ENCODE results near the gene FANK1. TPM values are rescaled to one million over a fixed set of nuclear protein-coding genes. Genes with fewer than 3 reads are reported as not detected.
"Not testable (repeated sequence)": the region's sequence is repeated elsewhere in the genome, so short reads cannot be mapped to it uniquely, and the experiment has no call there.

The FANK1 gene
- total and polyA plus RNA-seq, 3 donors from 2014 or later, result 41.1 to 143 (median 60.9) TPM

DNA sequence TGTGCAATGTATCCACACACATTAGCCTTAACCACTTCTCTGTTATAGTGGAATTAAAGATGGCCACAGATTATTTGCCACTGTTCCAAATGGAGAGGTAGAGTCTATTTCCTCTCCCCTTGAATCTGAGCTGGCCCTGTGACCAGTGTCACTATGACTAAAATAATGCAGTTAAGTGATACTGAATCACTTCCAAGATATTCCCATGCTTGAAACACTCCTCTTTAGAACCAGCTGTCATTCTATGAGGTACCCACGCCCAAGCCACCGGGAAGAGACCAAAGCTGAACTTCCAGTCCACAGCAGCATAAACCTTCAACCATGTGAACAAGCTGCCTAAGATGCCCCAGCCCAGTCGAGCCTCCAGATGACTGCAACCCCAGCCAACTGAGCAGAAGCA is 13.2 kb upstream of the FANK1 start:
- peaks cover 10% of the 10 kb centered on the region for H3K4me1 ChIP-seq
- intact Hi-C loops (cut with DNase I; ENCODE audit: low total_unique reads), result no loop called here
- no peak overlapping the region for H3K4me3 ChIP-seq
- no peaks in the 10 kb centered on the region for H3K9me3 ChIP-seq
- no peaks in the 10 kb centered on the region for H3K27me3 ChIP-seq
- TF ChIP-seq, protein P1, sequence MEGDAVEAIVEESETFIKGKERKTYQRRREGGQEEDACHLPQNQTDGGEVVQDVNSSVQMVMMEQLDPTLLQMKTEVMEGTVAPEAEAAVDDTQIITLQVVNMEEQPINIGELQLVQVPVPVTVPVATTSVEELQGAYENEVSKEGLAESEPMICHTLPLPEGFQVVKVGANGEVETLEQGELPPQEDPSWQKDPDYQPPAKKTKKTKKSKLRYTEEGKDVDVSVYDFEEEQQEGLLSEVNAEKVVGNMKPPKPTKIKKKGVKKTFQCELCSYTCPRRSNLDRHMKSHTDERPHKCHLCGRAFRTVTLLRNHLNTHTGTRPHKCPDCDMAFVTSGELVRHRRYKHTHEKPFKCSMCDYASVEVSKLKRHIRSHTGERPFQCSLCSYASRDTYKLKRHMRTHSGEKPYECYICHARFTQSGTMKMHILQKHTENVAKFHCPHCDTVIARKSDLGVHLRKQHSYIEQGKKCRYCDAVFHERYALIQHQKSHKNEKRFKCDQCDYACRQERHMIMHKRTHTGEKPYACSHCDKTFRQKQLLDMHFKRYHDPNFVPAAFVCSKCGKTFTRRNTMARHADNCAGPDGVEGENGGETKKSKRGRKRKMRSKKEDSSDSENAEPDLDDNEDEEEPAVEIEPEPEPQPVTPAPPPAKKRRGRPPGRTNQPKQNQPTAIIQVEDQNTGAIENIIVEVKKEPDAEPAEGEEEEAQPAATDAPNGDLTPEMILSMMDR (IDR thresholded peaks at IDR 0.05), result no peak
- no peak for TF ChIP-seq POLR2A (IDR thresholded peaks at IDR 0.05)
- H3K27ac ChIP-seq, result no peak overlapping the region
- H3K36me3 ChIP-seq (ENCODE audit: low read depth, missing control alignments), result no peaks in the 10 kb centered on the region
- 89 to 93% methylated on average over 3 of the region's 3 CpGs for WGBS, 2 donors
- no peak for DNase-seq

DNA sequence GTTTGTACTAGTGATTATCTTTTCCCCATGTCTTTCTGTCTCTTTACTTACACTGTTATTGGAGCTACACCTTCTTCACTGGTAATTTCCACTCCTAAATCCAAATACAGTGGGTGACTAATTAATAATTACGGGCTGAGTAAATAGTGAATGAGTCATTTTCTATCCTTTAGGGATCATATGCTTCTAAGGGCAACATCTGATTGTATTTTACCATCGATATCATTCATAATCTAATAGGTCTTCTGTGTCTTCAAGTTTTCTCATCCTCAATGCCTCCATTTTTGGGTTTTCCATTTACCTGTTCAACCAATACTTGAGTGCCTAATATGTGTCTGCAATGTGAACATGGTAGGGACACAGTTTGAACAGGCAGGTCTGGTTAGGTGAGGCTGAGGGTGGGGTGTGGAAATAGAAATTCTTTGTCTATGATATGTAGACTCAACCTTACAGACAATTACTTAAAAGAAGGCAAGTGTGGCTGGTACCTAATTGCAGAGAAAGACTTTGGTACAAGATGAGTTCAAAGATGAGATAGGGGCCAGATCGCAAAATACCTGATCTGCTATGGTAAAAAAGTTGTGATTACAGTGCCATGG is 9.4 kb upstream of the FANK1 start:
- Histone ChIP-seq H3K36me3 (ENCODE audit: low read depth, missing control alignments) (no peaks in the 10 kb centered on the region), H3K27me3 (no peaks in the 10 kb centered on the region), H3K4me1 (no peaks in the 10 kb centered on the region), H3K4me3 (no peak overlapping the region), H3K9me3 (no peaks in the 10 kb centered on the region), H3K27ac (no peak overlapping the region)
- intact Hi-C loops (cut with DNase I; ENCODE audit: low total_unique reads), result no loop called here
- no peak for TF ChIP-seq POLR2A (IDR thresholded peaks at IDR 0.05)
- TF ChIP-seq, protein P1 (IDR thresholded peaks at IDR 0.05), result no peak
- WGBS, 2 donors, result 91 to 95% methylated on average over 3 of the region's 3 CpGs
- DNase-seq, result no peak

DNA sequence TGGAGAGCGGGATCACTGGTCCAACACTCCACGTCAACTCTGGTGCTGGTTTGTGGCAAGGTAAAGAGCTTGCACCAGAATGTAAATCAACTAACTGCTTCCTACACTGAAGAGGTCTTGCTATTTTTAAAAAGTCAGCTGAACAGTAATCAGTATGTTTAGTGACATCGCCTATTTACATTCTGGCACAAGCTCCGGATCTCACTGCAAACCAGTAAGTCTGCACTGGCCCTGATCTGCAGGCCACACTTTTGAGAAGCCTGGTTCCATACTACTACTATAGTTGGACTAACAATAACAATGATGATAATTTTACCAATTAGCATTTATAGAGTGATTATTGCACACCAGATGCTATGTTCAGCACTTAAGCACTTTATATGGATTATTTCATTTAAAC is 6.9 kb upstream of the FANK1 start:
- H3K27ac ChIP-seq; DNase-seq; H3K4me3 ChIP-seq; H3K27me3 ChIP-seq; intact Hi-C loops (cut with DNase I; ENCODE audit: low total_unique reads); H3K9me3 ChIP-seq; H3K36me3 ChIP-seq (ENCODE audit: low read depth, missing control alignments); H3K4me1 ChIP-seq: not testable (repeated sequence)
- 74 to 87% methylated on average over 4 of the region's 4 CpGs for WGBS, 2 donors

DNA sequence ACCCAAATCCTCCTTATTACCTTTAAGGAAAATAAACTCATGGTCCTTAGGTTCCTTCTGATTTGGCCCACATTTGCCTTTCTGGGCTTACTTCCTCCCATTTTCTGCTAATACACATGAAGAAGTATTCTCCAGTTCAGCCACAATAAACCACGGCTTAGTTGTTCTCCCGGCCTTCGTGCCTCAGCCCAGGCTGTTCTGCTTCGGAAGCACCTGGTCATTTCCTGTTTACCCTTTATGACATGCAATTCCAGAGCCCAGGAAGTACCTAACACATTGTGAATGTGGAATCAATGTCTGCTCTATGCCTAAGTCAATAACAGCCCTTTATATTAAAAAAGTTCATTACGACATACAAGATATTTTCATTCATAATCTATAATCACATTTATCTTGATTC is 4.0 kb upstream of the FANK1 start:
- intact Hi-C loops (cut with DNase I; ENCODE audit: low total_unique reads); H3K27me3 ChIP-seq; H3K4me3 ChIP-seq; H3K9me3 ChIP-seq; DNase-seq; H3K36me3 ChIP-seq (ENCODE audit: low read depth, missing control alignments); H3K4me1 ChIP-seq; H3K27ac ChIP-seq: not testable (repeated sequence)
- 72 to 79% methylated on average over 5 of the region's 5 CpGs for WGBS, 2 donors

DNA sequence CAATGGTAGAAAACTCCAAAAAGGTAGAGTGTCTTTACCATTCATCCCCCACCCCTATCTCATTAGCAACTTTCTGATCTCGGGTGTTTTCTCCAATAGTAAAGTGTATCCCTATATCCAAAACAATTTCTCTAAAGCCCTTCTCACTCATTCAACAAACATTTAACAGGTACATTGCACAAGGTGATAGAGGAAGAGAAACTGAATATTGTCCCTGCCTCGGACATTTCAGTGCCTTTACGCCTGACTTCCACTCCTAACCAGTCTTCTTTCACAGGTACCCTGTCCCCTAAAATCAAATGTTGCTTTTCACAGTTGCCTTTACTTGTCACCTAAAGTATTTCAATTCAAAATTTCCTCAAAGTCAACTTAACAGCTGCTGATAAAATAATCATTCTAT is 2.2 kb upstream of the FANK1 start:
- H3K4me1 ChIP-seq; H3K27ac ChIP-seq; intact Hi-C loops (cut with DNase I; ENCODE audit: low total_unique reads); H3K4me3 ChIP-seq; DNase-seq; H3K36me3 ChIP-seq (ENCODE audit: low read depth, missing control alignments); H3K9me3 ChIP-seq; H3K27me3 ChIP-seq: not testable (repeated sequence)
- 32 to 52% methylated on average over 3 of the region's 3 CpGs for WGBS, 2 donors

DNA sequence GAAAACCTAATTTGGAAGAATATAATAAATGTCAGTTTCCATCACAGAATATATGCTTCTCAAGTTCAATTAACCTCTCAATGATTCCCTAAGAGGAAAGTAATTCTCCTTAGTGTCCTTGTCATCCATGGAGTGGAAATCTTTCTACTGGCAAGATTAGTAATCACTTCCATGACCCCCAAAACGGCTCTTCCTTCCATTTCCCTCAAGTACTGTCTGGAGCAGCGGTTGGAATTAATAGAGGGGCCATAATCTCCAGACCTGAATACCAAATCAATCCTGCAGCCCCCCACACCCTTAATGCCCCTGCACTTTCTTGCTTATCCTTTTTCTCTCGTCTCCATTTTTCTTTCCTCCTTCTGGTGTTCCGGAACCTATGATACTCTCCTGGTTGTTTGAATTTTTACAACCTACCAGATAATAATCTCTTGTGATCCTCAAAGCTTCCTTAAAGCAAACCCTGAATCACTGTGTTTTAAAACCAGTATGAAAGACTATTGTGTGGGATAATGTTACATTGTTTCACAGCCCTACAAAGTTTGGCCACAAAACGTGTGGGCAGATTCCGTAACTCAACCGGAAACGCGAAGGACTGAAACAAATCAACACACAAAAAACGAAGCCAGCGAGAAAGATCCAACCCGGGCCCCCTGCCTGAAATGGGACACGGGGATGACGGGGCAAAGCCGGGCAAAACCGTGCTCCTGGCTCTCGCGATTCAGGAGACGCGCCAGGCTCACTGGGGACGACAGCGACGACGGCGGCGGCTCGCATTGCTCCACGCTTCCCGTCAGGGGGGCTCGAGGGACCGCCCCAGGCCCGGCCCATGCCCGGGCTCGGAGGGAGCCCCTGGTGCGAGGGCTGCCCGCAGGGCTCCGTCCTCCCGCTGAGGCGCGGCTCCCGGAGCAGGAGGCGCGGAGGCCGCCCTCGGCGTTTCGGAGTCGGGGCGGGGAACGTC is 955 bp upstream of the FANK1 start:
- 19 to 26% methylated on average over 35 to 50 of the region's 50 CpGs for WGBS, 2 donors
- peak overlapping the region; percentile 82 to 84 for H3K4me3 ChIP-seq
- H3K27me3 ChIP-seq; H3K36me3 ChIP-seq (ENCODE audit: low read depth, missing control alignments); H3K9me3 ChIP-seq; H3K4me1 ChIP-seq; intact Hi-C loops (cut with DNase I; ENCODE audit: low total_unique reads): not testable (repeated sequence)
- peak overlapping the region; percentile 90 to 93 for H3K27ac ChIP-seq
- DNase-seq, result peak; percentile 68

DNA sequence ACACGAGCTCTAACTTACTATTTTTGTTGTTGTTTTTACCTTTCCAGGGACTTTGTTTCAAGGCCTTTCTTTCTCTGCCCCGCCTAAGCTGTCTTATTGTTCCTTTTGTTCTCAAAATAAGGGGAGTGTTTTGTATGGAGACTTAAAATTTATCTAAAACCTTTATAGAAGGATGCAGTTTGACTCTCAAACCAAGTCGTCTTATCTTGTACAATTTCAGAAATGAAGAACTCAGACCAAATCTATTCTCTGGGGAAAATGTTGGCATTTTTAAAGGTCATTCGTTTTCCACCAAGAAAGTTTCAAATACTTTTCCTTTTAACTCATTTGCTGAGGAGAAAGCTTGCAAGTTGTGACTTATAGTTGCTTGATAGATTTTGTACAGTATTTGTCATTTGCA is 953 bp downstream of the FANK1 start:
- intact Hi-C loops (cut with DNase I; ENCODE audit: low total_unique reads); H3K36me3 ChIP-seq (ENCODE audit: low read depth, missing control alignments); H3K9me3 ChIP-seq; DNase-seq; H3K27me3 ChIP-seq; H3K4me1 ChIP-seq: not testable (repeated sequence)
- 9 to 17% methylated on average over 4 of the region's 4 CpGs for WGBS, 2 donors
- H3K27ac ChIP-seq, result peak overlapping the region; percentile 90 to 93
- peak overlapping the region; percentile 82 to 84 for H3K4me3 ChIP-seq

DNA sequence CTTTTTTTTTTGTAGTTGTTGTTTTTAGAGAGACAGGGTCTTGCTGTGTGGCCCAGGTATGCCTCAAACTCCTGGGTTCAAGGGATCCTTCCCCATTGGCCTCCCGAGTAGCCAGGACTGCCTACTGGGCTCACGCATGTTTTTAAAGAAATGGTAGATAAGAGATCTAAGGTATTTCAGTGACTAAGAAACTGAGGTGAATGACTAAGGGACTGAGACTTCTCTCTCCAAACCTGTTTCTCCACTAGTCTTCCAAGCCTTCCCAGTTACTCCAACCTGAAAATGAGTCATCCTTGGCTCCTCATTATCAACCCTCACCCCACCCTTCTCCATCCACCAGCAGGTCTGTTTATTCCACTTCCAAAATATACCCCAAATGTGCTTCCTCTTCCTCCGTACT is 4.6 kb downstream of the FANK1 start:
- H3K4me3 ChIP-seq; intact Hi-C loops (cut with DNase I; ENCODE audit: low total_unique reads); H3K36me3 ChIP-seq (ENCODE audit: low read depth, missing control alignments); H3K27ac ChIP-seq; H3K27me3 ChIP-seq; DNase-seq; H3K4me1 ChIP-seq; H3K9me3 ChIP-seq: not testable (repeated sequence)
- WGBS, 2 donors, result 93 to 95% methylated on average over 3 of the region's 3 CpGs

DNA sequence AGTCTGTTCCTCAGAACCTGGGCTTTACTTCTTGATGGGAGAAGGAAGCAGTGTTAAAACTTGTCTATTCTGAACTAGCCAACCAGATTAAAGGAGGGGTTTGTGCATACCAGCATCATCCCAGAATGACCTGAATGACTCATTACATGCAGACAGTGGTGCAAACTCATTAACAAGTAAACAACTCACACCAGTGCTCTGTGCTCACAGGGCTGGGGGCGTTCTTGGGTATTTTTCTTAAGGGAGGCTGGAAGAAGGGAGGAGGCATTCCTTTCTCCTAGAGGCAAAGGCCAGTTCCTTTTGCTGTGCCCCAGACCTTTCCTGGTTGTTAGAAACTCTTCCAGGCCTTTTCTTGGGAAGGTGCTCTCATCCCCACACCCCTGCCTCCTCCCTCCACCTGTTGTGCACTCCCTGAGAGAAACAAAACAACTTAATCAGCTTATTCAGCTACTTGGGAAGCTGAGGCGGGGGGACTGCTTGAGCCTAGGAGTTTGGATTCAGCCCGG is 6.8 kb downstream of the FANK1 start:
- DNase-seq; H3K4me3 ChIP-seq; H3K27ac ChIP-seq; H3K4me1 ChIP-seq; H3K27me3 ChIP-seq; H3K9me3 ChIP-seq; H3K36me3 ChIP-seq (ENCODE audit: low read depth, missing control alignments); intact Hi-C loops (cut with DNase I; ENCODE audit: low total_unique reads): not testable (repeated sequence)
- WGBS, 2 donors, result 71 to 72% methylated on average over 3 of the region's 3 CpGs
